HEK293 (cell line): ENCODE results near the gene ZNF687.

Experiments used
- BCL11B ChIP-seq: fragments of 450-650 bp; formaldehyde crosslinking; IDR thresholded peaks from 2 replicates; pipeline ENCODE4 v1.5.1; 2016; ENCODE audit warnings: low read depth, missing biosample characterization, missing genetic modification characterization
- CTCF ChIP-seq: fragments of 450-650 bp; formaldehyde crosslinking; IDR thresholded peaks from 2 replicates; pipeline ENCODE4 v1.5.1; 2016; ENCODE audit warnings: missing biosample characterization, missing genetic modification characterization
- REST ChIP-seq: fragments of 450-650 bp; formaldehyde crosslinking; IDR thresholded peaks from 2 replicates; pipeline ENCODE4 v1.5.1; 2016; ENCODE audit warnings: missing biosample characterization, missing genetic modification characterization
- YY1 ChIP-seq: fragments of 450-650 bp; formaldehyde crosslinking; IDR thresholded peaks from 2 replicates; pipeline ENCODE4 v1.5.1; 2018; ENCODE audit warnings: missing biosample characterization, missing genetic modification characterization
- ZBTB8A ChIP-seq: fragments of 450-650 bp; formaldehyde crosslinking; IDR thresholded peaks from 2 replicates; pipeline ENCODE4 v1.5.1; 2016; ENCODE audit warnings: missing biosample characterization, missing genetic modification characterization
- ZNF174 ChIP-seq: fragments of 450-650 bp; formaldehyde crosslinking; IDR thresholded peaks from 2 replicates; pipeline ENCODE4 v1.5.0; 2017; ENCODE audit warnings: missing biosample characterization, mild to moderate bottlenecking, missing genetic modification characterization
- ZNF433 ChIP-seq: fragments of 450-650 bp; formaldehyde crosslinking; IDR thresholded peaks from 2 replicates; pipeline ENCODE4 v1.5.1; 2016; ENCODE audit warnings: missing biosample characterization, missing genetic modification characterization, low read depth
- ZNF488 ChIP-seq: fragments of 450-650 bp; formaldehyde crosslinking; IDR thresholded peaks from 2 replicates; pipeline ENCODE4 v1.5.1; 2016; ENCODE audit warnings: missing biosample characterization, missing genetic modification characterization
- ZNF518A ChIP-seq: fragments of 450-650 bp; formaldehyde crosslinking; conservative IDR thresholded peaks from 2 replicates; pipeline ENCODE4 v1.5.1; 2016; ENCODE audit warnings: low read depth, missing biosample characterization, missing genetic modification characterization

- no peak for TF ChIP-seq ZBTB8A (tag by site-specific recombination)
- TF ChIP-seq CTCF (tag by site-specific recombination) = no peak
- no peak for TF ChIP-seq ZNF174 (tag by site-specific recombination)
- no peak for TF ChIP-seq ZNF488 (tag by site-specific recombination)
- TF ChIP-seq BCL11B (tag by site-specific recombination) = no peak
- TF ChIP-seq REST (tag by site-specific recombination) = no peak
- TF ChIP-seq YY1 = no peak
- TF ChIP-seq ZNF518A (tag by site-specific recombination) = no peak
- TF ChIP-seq ZNF433 (tag by site-specific recombination) = no peak
Observed at GRCh38 chr1:151237678-151238466, 44.2 kb upstream of the ZNF687 start.
